ENCODE data around the gene PTH1R. TPM values are rescaled to one million over a fixed set of nuclear protein-coding genes. Genes with fewer than 3 reads are reported as not detected.

Gene PTH1R
- total RNA-seq, 1 donor from 2014 or later = 18.9 TPM

DNA sequence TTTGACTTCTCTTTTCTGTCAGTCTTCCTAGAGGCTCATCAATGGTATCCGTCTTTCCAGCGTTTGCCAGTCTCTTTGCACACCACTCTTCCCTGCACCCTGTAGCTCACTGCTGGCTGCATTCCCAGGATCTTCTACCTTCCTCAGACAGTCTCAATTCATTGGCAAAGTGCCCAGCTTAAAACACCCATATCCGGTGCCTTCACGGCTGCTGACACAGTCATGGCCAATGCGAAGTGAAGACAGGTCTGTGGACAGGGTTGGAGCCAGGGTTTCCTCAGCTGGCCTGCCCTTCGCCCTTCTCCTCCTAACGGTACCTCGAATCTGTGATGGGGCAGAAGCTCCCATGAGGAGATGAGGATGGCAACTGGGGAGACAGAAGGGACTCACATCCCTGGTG, 36.1 kb downstream of the PTH1R start:
- no peak for DNase-seq

GRCh38 chr3:46914849-46915248, 37.3 kb downstream of the PTH1R start:
- no peak for DNase-seq

GRCh38 chr3:46915297-46915822, 37.8 kb downstream of the PTH1R start:
- DNase-seq = no peak

- no peak for DNase-seq
Observed at GRCh38 chr3:46916278-46916677, 38.8 kb downstream of the PTH1R start.

DNA sequence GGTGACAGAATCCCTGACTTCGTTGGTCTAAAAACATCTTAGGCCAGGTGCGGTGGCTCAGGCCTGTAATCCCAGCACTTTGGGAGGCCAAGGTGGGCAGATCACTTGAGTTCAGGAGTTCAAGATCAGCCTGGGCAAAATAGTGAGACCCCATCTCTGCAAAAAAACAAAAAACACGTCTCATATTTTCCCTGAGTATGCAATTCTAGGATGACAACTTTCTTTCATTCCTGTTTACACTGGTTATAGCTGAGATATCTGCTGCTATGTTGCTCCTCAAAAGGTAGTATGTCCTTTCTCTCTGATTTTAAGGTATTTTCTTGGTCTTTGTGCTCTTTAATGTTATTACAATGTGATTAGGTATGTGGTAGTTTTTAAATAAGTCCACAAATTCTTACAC, 39.3 kb downstream of the PTH1R start:
- no peak for DNase-seq

DNA sequence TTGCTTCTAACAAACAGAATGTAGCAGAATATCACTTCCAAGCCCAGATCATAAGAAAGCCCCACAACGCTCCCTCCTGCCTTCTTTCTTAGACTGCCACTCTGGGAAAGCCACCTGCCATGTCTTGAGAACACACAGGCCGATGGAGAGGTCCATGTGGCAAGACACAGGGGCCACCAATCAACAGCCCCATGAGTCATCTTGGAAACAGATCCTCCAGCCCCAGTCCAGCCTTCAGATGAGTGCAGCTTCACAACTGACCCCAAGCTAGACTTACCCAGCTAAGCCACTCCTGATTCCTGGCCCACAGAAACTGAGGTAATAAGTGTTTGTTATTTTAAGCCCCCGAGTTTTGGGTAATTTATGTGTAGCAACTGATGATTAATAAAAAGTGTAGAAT, 39.7 kb downstream of the PTH1R start:
- no peak for DNase-seq

- no peak for DNase-seq
Observed at GRCh38 chr3:46918202-46918601, 40.7 kb downstream of the PTH1R start.

DNA sequence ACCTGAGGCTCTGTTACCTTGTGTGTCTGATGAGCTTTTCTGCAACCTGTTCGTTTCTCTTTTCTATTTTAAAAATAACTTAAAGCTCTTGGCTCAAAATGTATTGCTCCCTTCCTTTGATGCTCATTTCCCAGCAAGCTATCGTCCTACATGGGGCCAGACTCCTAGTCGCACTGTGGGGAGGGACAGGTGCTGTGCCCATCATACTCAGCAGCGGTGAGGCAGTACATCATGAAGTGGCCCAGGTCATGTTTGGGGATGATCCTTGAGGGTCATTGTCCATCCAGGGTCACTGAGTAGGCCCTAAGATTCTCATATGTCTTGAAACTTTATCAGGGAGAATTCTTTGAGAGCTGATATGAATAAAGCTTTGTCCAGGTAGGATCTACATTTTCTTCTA, 41.1 kb downstream of the PTH1R start:
- no peak for DNase-seq

DNA sequence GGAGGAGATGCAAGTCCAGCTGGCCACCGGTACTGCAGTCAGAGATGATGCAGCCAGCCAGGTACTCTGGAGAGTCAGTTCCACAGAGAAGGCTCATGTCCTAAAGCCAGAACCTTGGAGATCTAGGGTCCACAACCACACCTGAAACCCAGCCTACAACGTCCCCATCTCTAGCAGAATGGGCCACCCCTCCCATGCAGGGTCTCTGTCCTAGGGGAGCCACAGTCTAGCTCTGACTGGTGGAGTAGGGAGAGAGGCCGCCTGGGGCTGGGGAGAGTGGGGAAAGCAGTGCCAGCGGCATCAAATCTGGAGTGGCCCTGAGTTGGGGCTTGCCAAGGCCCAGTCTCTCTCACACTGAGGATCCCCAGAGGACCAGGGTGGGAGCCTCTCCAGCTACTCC, 43.5 kb downstream of the PTH1R start:
- DNase-seq = no peak

- no peak for DNase-seq
Observed at GRCh38 chr3:46921871-46922271, 44.4 kb downstream of the PTH1R start.

GRCh38 chr3:46922426-46922825, 44.9 kb downstream of the PTH1R start:
- DNase-seq = no peak

DNA sequence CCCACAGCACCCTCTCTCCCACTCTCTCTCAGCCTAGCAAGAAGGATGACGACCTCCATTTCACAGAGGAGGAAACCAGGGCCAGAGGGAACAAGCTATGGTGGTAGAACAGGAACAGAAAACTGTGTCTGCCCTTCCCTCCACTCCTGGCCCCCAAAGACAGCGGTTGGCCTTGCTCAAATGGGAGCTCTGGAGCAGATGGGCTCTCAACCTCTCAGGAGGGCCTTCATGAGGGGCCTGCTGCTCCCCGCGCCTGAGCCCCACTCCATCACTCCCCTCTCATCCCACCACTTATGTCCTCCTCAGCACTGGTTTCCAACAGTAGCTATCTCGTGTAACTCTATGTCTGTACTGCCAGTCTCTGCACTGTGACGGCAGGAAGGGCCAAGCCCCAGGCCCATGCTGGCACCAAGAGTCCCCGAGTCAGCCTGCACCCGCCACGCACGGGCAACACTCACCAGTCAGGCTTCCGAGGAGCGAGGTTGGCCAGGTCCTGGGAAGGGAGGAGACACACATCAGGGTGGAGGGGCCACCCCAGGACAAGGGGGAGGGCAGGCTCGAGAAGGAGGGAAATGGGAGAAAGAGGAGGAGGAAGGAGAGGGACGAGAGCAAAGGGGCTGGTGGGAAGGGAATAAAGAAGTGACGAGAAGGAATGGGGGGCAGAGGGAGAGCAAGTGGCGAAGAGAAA, 45.5 kb downstream of the PTH1R start:
- DNase-seq = no peak

DNA sequence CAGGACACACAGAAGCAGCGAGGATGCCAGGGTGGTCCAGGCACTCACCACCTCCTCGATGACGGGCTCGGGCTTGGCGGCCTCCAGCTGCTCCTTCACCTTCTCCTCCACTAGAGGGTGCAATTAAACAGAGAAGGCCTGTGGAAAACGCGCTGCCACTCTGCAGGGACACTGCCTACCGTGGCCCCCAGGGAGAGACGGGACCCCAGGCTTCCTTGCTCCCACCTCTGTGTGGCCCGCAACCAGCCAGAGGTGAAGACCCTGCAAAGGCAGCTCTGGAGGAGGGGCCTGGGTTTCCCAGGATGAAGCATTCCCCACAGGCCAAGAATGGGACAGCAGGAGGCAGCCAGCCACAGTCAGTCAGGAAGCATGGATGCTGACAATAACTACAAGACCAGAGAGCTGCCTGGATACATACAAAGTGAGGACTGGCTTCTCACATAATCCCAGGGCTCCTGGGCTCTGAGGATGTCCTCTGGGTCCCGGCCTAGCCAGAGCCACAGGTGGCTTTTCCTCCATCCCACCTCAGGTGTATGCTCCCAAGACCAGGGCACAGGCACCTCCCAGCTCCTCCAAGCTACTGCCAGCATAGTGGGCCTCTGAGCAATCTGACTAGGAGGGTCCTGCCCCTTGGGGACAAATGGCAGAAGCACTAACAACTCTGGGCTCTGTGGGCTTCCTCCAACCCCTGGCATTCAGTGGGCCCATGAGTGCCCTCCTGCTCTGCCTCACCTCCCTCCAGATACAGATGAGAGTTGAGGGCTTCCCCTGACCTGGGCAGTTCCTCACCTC, 46.2 kb downstream of the PTH1R start:
- no peak for DNase-seq

DNA sequence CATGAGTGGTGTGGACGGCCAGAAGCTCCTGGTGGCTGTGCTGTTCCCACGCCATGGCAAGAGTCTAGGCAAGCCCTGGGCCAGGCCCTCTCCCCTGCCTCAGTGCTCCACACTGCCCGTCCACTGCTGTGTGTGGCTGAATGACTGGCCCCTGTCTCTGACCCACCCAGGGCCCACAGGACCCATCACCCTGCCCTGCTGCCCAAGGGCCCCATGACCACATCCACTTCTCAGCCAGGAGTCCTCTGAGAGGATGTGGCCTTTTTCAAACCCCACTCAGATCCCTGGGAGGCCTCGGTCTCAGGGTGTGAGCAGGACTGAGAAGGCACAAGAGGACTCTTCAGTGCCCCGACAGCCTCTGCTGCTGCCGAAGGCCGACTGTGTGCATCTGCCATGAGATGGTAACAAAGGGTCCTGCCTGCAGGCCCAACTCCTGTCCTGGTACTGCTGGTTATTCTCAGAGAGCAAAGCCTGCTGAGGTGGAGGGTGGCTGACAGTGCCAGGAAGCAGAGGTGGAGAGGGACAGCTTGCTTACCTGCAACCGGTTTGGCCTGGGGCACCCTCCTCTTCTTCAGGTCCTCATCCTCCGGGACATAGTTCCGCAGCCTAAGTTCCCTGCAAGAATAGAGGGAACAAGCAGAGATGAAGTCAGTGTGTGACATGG, 47.5 kb downstream of the PTH1R start:
- no peak for DNase-seq

DNA sequence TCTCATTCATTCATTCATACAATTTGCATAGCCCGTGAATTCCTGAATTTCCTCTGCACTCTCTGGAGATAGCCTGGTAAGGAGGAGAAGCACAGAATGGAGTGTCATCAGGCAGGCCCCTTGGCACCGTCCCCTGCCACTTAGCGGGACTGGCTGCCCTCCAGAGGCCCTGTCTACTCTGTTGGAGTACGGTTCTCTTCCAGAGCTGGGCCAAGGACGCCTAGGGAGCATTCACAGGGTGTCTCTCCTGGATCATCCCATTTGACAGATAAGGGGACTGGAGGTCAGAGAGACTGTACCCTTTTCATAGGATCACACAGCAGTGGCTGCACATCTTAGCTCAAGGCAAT, 48.0 kb downstream of the PTH1R start:
- DNase-seq = no peak

- no peak for DNase-seq
Observed at GRCh38 chr3:46926039-46926438, 48.5 kb downstream of the PTH1R start.

DNA sequence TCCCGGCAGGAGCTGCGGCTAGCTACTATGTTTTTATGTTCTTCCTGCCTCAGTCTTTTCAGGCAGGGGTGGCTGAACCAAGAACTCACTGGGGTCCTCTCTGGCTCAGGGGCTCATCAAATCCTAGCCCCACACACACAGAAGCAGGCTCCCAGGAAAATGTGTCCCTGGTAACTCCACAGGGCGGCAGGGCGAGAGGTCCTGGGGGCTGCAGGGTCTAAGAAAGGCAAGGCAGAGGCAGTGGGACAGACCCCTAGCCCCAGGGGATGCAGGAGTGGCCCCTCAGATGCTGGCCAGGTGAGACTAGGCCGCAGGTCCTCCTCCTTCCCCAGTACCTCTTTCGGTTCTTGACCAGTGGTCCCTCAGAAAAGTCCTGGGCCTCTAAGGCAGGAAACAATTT, 48.9 kb downstream of the PTH1R start:
- DNase-seq = no peak

- DNase-seq = no peak
Observed at GRCh38 chr3:46926871-46927717, 49.6 kb downstream of the PTH1R start.

GRCh38 chr3:46927718-46928073, 50.2 kb downstream of the PTH1R start:
- no peak for DNase-seq

- no peak for DNase-seq
Observed at GRCh38 chr3:46928282-46928681, 50.8 kb downstream of the PTH1R start.

DNA sequence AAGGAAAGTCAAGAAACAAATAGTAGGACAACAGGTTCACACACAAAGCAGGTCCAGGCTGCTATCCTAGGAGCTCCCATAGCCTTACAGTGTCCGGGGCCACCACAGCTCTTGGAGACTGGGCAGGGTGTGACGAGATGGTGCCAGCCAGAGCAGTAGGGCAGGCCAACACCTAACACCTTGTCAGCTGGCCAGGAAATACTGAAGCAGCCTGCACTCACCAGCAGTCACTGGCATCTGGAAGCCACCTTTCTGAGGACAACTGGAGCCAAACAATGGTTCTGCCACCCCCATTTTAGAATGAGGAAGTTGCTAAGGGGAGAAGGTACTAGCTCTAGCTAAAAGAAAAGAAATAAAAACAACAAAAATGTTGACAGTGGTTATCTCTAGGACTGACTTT, 51.8 kb downstream of the PTH1R start:
- DNase-seq = no peak

DNA sequence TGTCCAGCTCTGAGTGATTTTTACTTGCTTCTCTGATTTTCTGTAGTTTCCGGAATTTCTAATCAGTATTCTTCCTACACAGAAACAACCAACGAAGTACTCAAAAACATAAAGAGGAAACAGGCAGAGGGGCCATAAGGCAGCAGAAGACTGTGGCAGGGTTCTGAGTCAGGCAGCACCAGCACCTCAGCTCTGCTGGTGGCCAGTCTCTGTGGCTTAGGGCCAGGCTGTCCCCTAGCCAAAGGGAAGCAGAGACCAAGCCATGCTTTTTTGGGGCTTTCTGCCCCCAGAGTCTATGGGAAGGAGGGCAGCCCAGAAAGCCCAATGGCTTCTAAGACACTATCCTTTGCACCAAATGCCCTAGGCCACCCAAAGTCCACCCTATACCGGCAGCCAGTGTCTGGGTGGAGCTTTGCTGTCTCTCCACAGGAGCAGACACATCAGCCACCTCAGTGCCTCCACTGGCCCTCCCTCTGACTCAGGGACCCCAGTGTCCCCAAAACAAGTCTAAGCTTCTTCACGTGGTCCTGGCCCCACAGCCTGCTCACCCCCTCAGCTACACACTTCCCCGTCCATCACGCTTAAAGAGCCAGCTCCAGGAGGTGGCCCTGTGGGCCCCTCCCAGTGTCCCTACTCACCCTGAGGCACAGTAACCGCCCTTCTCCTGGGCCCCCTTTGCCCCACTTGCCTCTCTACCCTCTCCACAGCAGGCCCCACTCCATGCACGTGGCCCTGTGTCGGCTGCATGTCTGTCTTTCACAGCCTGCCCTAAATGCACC, 52.8 kb downstream of the PTH1R start:
- DNase-seq = no peak
